NCI-H187 (cell line): ENCODE data around the gene SOCS1.
A peak's percentile ranks its signal among the peaks of the same experiment; 100 is the strongest.

ENCODE experiments used
- DNase-seq, 2 experiments: peaks; one replicate each; lab custom pipeline; 2025; lab: John Stamatoyannopoulos, UW

Gene SOCS1

GRCh38 chr16:11245222-11245737, 10.7 kb downstream of the SOCS1 start:
- no peak for DNase-seq

GRCh38 chr16:11242658-11243057, 13.3 kb downstream of the SOCS1 start:
- DNase-seq: peak in 1 of 2 experiments; percentile 4

GRCh38 chr16:11241480-11242204, 14.4 kb downstream of the SOCS1 start:
- no peak for DNase-seq

GRCh38 chr16:11240636-11241473, 15.1 kb downstream of the SOCS1 start:
- DNase-seq: no peak

- no peak for DNase-seq
Measured at GRCh38 chr16:11239644-11240632, 16.1 kb downstream of the SOCS1 start.

- no peak for DNase-seq
Measured at GRCh38 chr16:11238272-11239202, 17.5 kb downstream of the SOCS1 start.

GRCh38 chr16:11236461-11237254, 19.3 kb downstream of the SOCS1 start:
- no peak for DNase-seq

- no peak for DNase-seq
Measured at GRCh38 chr16:11235703-11235991, 20.4 kb downstream of the SOCS1 start.

- no peak for DNase-seq
Measured at GRCh38 chr16:11234884-11235702, 20.9 kb downstream of the SOCS1 start.

GRCh38 chr16:11233727-11234376, 22.2 kb downstream of the SOCS1 start:
- DNase-seq: no peak

GRCh38 chr16:11232852-11233726, 22.9 kb downstream of the SOCS1 start:
- no peak for DNase-seq

GRCh38 chr16:11232302-11232851, 23.6 kb downstream of the SOCS1 start:
- DNase-seq: no peak

- no peak for DNase-seq
Measured at GRCh38 chr16:11231367-11231970, 24.5 kb downstream of the SOCS1 start.

GRCh38 chr16:11229906-11230305, 26.1 kb downstream of the SOCS1 start:
- no peak for DNase-seq

- DNase-seq: no peak
Measured at GRCh38 chr16:11229432-11229831, 26.6 kb downstream of the SOCS1 start.

GRCh38 chr16:11225677-11226549, 30.1 kb downstream of the SOCS1 start:
- DNase-seq: no peak
